ENCODE measurements around the gene WDR37. TPM values are rescaled to one million over a fixed set of nuclear protein-coding genes. Genes with fewer than 3 reads are reported as not detected.
A peak's percentile ranks its signal among the peaks of the same experiment; 100 is the strongest.

WDR37 gene
- total RNA-seq, 1 experiment from 2014 or later = 9.6 TPM

DNA sequence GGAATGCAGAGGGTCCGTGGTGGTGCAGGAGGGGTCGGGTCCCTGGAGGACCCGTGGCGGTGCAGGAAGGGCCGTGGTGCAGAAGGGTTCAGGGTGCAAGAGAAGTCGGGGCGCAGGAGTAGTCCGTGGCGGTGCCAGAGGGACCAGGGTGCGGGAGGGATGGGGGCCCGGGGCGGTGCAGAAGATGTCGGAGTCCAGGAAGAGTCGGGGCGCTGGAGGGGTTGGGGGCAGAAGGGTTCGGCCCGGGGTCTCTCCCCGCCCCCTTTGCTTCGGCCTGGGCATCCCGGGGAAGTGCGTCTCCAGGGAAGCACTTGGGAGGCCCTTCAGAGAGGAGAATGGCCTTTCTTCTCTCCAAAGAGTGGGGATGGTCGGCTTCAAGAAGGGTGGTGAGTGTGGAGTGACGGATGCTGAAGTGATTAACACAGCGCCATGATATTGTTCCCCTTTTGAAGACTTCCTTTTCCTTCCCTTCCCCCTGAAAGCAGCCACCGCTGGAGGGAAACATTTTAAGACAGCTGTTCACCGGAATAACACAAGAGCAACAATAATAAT is 997 bp downstream of the WDR37 start:
- no peaks in the 10 kb centered on the region for H3K9me3 ChIP-seq (ENCODE audit: control insufficient read depth, insufficient read depth, low read depth, low read length)
- H3K4me3 ChIP-seq (ENCODE audit: low read depth in 2 of 2, low read length in 2 of 2) = peak overlapping the region; percentile 88 to 95
- no peaks in the 10 kb centered on the region for H3K27me3 ChIP-seq (ENCODE audit: control insufficient read depth, insufficient read depth, low read length)
- ATAC-seq (no peak), DNase-seq (ENCODE audit: low read depth, low spot score) (no peak)
- in situ Hi-C loops (cut with HindIII; ENCODE audit: low pct_unique_long_range_greater_than_20kb, low sequenced_read_pairs) (no loop called here), intact Hi-C loops (cut with micrococcal nuclease; ENCODE audit: unreplicated experiment) (no loop called here)
- peaks cover 2% of the 10 kb centered on the region; the same call in 1 of the 2 replicates for H3K36me3 ChIP-seq (ENCODE audit: control insufficient read depth, insufficient read depth, low read length)
- TF ChIP-seq POLR2AphosphoS5 (IDR thresholded peaks at IDR 0.05; ENCODE audit: low read depth, low read length) (no peak), SIN3A (IDR thresholded peaks at IDR 0.05; ENCODE audit: borderline replicate concordance, insufficient read depth, low read depth, low read length) (no peak), TCF7L2 (IDR thresholded peaks at IDR 0.05; ENCODE audit: low read depth, low read length) (no peak)
- TF ChIP-seq, protein P1, sequence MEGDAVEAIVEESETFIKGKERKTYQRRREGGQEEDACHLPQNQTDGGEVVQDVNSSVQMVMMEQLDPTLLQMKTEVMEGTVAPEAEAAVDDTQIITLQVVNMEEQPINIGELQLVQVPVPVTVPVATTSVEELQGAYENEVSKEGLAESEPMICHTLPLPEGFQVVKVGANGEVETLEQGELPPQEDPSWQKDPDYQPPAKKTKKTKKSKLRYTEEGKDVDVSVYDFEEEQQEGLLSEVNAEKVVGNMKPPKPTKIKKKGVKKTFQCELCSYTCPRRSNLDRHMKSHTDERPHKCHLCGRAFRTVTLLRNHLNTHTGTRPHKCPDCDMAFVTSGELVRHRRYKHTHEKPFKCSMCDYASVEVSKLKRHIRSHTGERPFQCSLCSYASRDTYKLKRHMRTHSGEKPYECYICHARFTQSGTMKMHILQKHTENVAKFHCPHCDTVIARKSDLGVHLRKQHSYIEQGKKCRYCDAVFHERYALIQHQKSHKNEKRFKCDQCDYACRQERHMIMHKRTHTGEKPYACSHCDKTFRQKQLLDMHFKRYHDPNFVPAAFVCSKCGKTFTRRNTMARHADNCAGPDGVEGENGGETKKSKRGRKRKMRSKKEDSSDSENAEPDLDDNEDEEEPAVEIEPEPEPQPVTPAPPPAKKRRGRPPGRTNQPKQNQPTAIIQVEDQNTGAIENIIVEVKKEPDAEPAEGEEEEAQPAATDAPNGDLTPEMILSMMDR (IDR thresholded peaks at IDR 0.05) = no peak
- TF ChIP-seq, protein P2, sequence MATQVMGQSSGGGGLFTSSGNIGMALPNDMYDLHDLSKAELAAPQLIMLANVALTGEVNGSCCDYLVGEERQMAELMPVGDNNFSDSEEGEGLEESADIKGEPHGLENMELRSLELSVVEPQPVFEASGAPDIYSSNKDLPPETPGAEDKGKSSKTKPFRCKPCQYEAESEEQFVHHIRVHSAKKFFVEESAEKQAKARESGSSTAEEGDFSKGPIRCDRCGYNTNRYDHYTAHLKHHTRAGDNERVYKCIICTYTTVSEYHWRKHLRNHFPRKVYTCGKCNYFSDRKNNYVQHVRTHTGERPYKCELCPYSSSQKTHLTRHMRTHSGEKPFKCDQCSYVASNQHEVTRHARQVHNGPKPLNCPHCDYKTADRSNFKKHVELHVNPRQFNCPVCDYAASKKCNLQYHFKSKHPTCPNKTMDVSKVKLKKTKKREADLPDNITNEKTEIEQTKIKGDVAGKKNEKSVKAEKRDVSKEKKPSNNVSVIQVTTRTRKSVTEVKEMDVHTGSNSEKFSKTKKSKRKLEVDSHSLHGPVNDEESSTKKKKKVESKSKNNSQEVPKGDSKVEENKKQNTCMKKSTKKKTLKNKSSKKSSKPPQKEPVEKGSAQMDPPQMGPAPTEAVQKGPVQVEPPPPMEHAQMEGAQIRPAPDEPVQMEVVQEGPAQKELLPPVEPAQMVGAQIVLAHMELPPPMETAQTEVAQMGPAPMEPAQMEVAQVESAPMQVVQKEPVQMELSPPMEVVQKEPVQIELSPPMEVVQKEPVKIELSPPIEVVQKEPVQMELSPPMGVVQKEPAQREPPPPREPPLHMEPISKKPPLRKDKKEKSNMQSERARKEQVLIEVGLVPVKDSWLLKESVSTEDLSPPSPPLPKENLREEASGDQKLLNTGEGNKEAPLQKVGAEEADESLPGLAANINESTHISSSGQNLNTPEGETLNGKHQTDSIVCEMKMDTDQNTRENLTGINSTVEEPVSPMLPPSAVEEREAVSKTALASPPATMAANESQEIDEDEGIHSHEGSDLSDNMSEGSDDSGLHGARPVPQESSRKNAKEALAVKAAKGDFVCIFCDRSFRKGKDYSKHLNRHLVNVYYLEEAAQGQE (IDR thresholded peaks at IDR 0.05; ENCODE audit: insufficient read depth in 1 of 2, low read depth in 2 of 2, low read length in 1 of 2) = no peak
- ChIA-PET POLR2A (no interaction called here), CTCF (interaction anchor here (0.7 kb wide), 1 partner anchor 18 kb away, joined by 4 read pairs; no protein-coding TSS in a partner anchor)
- peak overlapping the region; percentile 93 for H3K27ac ChIP-seq (ENCODE audit: low read length)
- no TSS peak for BruUV-seq (replicated peaks)
- H3K4me1 ChIP-seq (ENCODE audit: control insufficient read depth, insufficient read depth, low read length) = peaks cover 16% of the 10 kb centered on the region

GRCh38 chr10:1058017-1058416 is 1.8 kb downstream of the WDR37 start:
- no TSS peak for BruUV-seq (replicated peaks)
- intact Hi-C loops (cut with micrococcal nuclease; ENCODE audit: unreplicated experiment) = no loop called here
- in situ Hi-C loops (cut with HindIII; ENCODE audit: low pct_unique_long_range_greater_than_20kb, low sequenced_read_pairs) = no loop called here

More at GRCh38 chr10:1058017-1058416, 1.8 kb downstream of the WDR37 start:
- Histone ChIP-seq H3K9me3 (ENCODE audit: control insufficient read depth, insufficient read depth, low read depth, low read length) (no peaks in the 10 kb centered on the region), H3K36me3 (ENCODE audit: control insufficient read depth, insufficient read depth, low read length) (peaks cover 2% of the 10 kb centered on the region; the same call in 1 of the 2 replicates), H3K4me1 (ENCODE audit: control insufficient read depth, insufficient read depth, low read length) (peaks cover 16% of the 10 kb centered on the region), H3K27me3 (ENCODE audit: control insufficient read depth, insufficient read depth, low read length) (no peaks in the 10 kb centered on the region), H3K27ac (ENCODE audit: low read length) (peak overlapping the region; percentile 42), H3K4me3 (ENCODE audit: low read depth in 2 of 2, low read length in 2 of 2) (peak overlapping the region in 1 of 2 experiments; percentile 88; a peak in 2 of 4 replicates)
- TF ChIP-seq, protein P1 (IDR thresholded peaks at IDR 0.05) = no peak
- no peak for TF ChIP-seq SIN3A (IDR thresholded peaks at IDR 0.05; ENCODE audit: borderline replicate concordance, insufficient read depth, low read depth, low read length)
- TF ChIP-seq, protein P2 (IDR thresholded peaks at IDR 0.05; ENCODE audit: insufficient read depth in 1 of 2, low read depth in 2 of 2, low read length in 1 of 2) = no peak
- no peak for TF ChIP-seq TCF7L2 (IDR thresholded peaks at IDR 0.05; ENCODE audit: low read depth, low read length)
- no peak for TF ChIP-seq POLR2AphosphoS5 (IDR thresholded peaks at IDR 0.05; ENCODE audit: low read depth, low read length)
- DNase-seq (ENCODE audit: low read depth, low spot score) (no peak), ATAC-seq (no peak)
- POLR2A ChIA-PET = no interaction called here
- CTCF ChIA-PET = interaction anchor here (0.7 kb wide), 1 partner anchor 17 kb away, joined by 4 read pairs; no protein-coding TSS in a partner anchor
